Nephron progenitor cell (in vitro differentiated cells): ENCODE results near the gene TMEM44.
A peak's percentile ranks its signal among the peaks of the same experiment; 100 is the strongest.

Source experiments
- DNase-seq: peaks from one replicate; pipeline ENCODE4 v3.0.0; 2021
- H3K27ac Mint-ChIP-seq: 2 replicates; pipeline ENCODE4 v1.8.0; 2021; ENCODE audit warnings: mild to moderate bottlenecking, moderate library complexity, mixed read lengths
- H3K27me3 Mint-ChIP-seq: 2 replicates; pipeline ENCODE4 v1.8.0; 2021; ENCODE audit warnings: mild to moderate bottlenecking, low read depth, mixed read lengths; ENCODE audit not compliant: poor library complexity
- H3K36me3 Mint-ChIP-seq: 2 replicates; pipeline ENCODE4 v1.8.0; 2021; ENCODE audit warnings: low read depth, mixed read lengths
- H3K4me1 Mint-ChIP-seq: 2 replicates; pipeline ENCODE4 v1.8.0; 2021; ENCODE audit warnings: mixed read lengths
- H3K4me3 Mint-ChIP-seq: 2 replicates; pipeline ENCODE4 v1.8.0; 2021; ENCODE audit warnings: mild to moderate bottlenecking, moderate library complexity, mixed read lengths
- H3K9me3 Mint-ChIP-seq: 2 replicates; pipeline ENCODE4 v1.8.0; 2021; ENCODE audit warnings: mild to moderate bottlenecking, moderate library complexity, mixed read lengths
- TF ChIP-seq, protein P1 (sequence below): fragments of 200-600 bp; sonication (generic); IDR thresholded peaks from 2 replicates; pipeline ENCODE4 v1.5.0; 2021; ENCODE audit warnings: antibody characterized with exemption

The TMEM44 gene

DNA sequence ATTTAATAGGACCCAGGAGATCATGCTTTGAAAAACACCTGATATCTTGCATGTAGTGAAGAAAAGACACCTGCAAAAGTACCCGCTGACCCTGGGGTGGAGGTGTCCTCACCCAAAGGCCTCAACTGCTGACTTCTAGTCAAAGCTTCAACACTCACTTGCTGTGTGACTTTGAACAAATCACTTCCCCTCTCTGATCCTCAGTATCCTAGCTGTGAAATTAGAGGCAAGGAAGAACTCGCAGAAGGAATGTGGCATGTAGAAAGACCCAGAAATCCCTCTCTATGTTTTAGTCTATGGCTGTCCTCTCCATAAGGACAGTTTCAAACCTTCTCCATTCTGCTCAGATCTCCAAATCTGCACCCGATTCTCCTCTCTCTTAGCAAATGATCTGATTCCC lies 93.7 kb downstream of the TMEM44 start:
- no peak overlapping the region for H3K4me3 Mint-ChIP-seq
- no peaks in the 10 kb centered on the region for H3K36me3 Mint-ChIP-seq
- DNase-seq, result no peak
- no peak overlapping the region for H3K27ac Mint-ChIP-seq
- peaks cover 4% of the 10 kb centered on the region for H3K27me3 Mint-ChIP-seq
- H3K4me1 Mint-ChIP-seq, result peaks cover 5% of the 10 kb centered on the region
- peaks cover 14% of the 10 kb centered on the region for H3K9me3 Mint-ChIP-seq
- TF ChIP-seq, protein P1, sequence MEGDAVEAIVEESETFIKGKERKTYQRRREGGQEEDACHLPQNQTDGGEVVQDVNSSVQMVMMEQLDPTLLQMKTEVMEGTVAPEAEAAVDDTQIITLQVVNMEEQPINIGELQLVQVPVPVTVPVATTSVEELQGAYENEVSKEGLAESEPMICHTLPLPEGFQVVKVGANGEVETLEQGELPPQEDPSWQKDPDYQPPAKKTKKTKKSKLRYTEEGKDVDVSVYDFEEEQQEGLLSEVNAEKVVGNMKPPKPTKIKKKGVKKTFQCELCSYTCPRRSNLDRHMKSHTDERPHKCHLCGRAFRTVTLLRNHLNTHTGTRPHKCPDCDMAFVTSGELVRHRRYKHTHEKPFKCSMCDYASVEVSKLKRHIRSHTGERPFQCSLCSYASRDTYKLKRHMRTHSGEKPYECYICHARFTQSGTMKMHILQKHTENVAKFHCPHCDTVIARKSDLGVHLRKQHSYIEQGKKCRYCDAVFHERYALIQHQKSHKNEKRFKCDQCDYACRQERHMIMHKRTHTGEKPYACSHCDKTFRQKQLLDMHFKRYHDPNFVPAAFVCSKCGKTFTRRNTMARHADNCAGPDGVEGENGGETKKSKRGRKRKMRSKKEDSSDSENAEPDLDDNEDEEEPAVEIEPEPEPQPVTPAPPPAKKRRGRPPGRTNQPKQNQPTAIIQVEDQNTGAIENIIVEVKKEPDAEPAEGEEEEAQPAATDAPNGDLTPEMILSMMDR, result no peak

DNA sequence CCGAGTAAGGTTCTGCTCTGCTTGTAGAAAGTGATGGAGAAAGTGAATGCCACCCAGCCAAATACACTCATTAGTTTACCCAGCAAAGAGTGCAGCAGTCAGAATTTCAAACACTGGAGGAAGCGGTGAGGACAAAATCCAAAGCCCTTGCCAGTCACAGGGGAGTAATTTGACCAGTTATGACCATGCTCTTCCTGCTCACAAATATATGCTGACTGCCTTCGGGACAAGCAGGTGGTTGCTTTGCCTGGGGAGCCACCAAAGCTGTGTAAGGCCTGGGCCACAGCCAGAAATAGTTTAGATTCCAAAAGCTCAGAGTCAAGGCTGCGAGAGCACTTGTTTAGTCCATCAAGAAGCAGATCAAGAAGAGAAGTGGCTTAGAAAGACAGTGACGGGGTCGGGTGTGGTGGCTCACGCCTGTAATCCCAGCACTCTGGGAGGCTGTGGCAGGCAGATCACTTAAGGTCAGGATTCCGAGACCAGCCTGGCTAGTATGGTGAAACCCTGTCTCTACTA lies 95.4 kb downstream of the TMEM44 start:
- peaks cover 4% of the 10 kb centered on the region for H3K27me3 Mint-ChIP-seq
- no peaks in the 10 kb centered on the region for H3K36me3 Mint-ChIP-seq
- peak overlapping the region; percentile 2 for H3K27ac Mint-ChIP-seq
- TF ChIP-seq, protein P1, result no peak
- H3K9me3 Mint-ChIP-seq, result peaks cover 26% of the 10 kb centered on the region
- H3K4me3 Mint-ChIP-seq, result no peak overlapping the region
- DNase-seq, result no peak
- peaks cover 5% of the 10 kb centered on the region for H3K4me1 Mint-ChIP-seq
